Left lobe of liver (tissue), 2 donors: ENCODE data around the gene HOMER2. TPM values are rescaled to one million over a fixed set of nuclear protein-coding genes. Genes with fewer than 3 reads are reported as not detected.
"Not testable (repeated sequence)": the region's sequence is repeated elsewhere in the genome, so short reads cannot be mapped to it uniquely, and the experiment has no call there.

Experiments used
- ATAC-seq: fragments of 200-7000 bp; cut with Tn5 transposase; one replicate; pipeline ENCODE4 v1.9.1; 2020; ENCODE audit warnings: mild to moderate bottlenecking, moderate library complexity
- DNase-seq: peaks from one replicate; pipeline ENCODE4 v3.0.0-alpha.2; 2020; ENCODE audit warnings: low spot score
- total RNA-seq: library from RNA; stranded (reverse); gene quantifications from one replicate; pipeline ENCODE4 v1.2.1, GENCODE V29; 2021
- donor health status: DM: no; HTN: no; CAD: no; lungs with moderate emphysema.
- donor health status: DM: no; HTN: yes; CAD: no.

Gene HOMER2
- total RNA-seq, 1 donor from 2014 or later: 61.3 TPM

DNA sequence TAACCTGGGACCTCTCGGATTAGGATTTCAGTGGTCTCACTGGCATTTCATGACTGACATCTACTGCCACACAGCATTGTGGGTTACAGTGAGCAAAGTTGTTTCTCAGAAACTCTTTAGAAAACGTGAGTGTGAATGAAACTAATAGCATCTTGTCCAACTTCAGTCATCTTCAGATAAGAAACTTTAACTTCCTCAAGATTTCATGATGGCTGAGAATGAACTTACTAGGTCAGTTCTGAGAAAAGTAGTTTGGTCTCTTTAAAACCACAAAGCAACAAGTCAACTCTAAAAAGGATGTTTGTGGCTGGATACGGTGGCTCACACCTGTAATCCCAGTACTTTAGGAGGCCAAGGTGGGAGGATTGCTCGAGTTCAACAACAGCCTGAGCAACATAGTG is 14.2 kb upstream of the HOMER2 start:
- ATAC-seq (no peak), DNase-seq (no peak)

DNA sequence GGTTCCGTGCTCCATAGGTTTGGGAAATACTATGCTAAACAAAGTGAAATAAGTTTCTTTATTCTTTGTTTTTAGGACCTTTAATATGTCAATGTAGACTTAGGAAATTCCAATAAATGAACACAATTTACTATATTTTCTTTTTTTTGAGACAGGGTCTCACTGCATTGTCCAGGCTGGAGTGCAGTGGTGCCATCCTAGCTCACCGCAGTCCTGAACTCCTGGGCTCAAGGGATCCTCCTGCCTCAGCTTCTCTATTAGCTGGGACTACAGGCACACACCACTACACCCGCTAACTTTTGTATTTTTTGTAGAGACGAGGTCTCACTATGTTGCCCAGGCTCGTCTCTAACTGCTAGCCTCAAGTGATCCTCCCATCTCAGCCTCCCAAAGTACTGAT is 12.4 kb upstream of the HOMER2 start:
- ATAC-seq (no peak), DNase-seq (no peak)

DNA sequence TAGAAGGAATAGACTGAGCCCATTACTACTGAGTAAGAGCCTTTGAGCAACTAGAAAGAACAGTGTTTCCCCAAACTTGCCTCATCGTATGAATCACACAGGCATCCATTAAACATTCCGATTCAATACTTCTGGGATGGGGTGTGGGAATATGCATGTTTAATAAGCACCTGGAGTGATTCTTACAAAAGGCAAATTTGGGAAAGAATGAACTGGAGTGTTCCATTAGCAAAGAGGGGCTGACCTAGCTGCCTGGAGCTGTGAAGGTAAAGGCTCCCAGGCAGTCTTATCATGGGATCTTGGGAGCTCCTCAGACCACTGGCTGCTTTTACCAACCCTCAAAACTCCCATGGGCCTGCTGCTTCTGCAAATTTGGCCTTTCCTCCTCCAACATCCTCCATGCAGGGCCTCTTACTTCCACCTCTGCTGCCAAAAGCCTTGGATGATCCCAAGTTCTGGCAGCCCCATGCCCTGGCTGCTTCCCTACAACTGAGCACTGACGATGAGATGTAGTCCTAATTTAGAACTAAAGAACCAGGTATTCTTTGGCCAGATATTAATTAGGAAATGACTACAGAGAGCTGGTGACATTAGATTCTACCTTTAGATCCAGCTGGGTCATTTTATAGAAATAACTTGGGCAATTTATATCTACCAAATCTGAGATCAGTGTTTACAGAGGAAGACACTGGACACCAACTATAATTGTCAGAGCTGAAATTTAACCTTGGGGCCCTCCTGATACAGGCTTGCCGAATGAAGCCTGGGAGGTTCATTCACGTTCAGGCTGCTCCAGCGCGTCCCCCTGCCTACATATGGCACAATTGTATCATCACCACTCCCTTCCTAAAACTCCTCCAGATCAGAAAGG is 11.2 kb upstream of the HOMER2 start:
- ATAC-seq: no peak
- DNase-seq: no peak

DNA sequence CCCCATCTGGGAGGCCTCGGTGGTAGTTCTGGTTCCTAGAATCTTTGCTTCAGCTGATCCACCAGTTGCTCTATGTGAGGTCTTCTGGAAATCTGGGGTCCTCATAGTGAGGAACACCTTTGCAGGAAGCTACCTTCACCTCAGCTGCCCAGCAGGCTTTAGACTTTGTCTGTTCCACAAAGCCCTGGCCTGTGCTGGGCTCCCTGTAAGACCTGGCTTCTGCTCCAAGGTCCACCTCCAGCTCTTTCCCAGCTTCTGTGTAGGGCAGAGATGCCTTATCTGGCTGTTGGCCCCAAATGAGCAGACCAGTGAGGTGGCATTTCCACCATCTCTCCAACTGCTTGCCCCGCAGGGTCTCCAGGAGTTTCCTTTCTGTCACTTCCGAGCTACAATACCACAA is 8.2 kb upstream of the HOMER2 start:
- peak; percentile 67 for ATAC-seq
- DNase-seq: no peak

DNA sequence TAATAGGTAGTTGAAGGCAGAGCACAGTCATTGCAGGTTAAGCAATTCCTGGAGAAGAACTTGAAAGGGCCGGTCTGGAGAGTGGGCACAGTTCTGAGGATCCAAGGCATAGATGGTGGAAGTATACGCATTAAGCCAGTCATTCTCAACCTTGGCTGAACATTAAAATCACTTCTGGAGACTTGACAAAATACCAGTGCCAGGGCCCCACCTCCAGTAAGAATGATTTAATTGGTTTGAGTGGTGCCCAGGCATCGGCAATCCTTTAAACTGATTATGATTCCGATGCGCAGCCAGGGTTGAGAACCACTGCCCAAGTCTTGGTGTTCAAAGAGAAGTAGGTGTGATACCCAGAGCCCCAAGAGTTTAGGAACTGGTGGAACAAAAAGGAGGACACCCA is 6.9 kb upstream of the HOMER2 start:
- DNase-seq: no peak
- ATAC-seq: no peak

DNA sequence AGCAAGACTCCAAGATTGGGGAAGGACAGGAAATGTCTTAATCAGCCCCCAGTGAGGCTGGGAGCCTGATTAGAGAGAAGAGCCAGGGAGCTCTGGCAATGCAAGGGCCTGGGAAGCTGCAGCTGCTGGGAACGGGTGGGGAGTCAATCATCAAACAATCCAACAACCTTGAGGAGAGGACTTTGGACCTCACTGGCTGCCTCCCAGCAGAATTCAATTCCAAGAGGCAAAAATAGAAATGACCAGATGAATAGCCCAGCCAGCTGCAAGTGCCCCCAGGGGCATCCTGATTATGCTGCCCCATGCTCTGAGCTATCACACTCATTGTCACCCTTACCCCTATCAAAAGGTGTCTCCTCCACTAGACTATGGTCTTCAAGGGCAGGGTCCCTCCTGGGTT is 6.1 kb upstream of the HOMER2 start:
- ATAC-seq: peak; percentile 75
- peak; percentile 53 for DNase-seq

DNA sequence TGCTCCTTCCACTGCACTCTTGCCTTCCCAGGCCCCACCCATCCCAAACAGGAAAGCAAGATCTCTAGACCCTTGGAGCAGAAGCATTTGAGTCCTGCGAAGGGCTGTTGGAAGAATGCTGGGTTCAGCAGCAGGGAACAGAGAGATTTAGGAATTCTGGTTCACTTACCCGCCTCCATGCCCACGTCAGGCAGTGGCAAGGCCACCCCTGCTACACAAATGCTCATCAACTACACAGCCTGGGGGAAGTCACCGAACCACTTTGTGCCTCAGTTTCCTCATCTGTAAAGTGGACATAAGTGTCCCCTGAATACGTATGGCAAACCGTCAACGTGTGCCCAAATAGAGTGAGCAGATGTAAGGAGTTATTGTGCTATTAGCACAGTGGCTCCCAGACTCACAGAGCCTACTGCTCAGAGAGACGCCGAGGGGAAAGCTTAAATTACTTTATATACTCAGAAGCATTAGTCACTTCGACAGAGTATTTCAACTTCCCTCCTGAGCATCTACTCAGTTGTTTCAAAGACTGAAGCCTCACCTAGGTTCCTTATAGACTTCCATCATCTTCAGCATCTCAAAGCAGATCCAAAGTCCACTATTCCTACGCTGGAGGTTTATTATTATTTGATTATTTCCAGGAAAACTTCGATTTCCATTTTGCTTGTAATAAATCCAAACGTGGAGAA is 905 bp downstream of the HOMER2 start:
- DNase-seq (no peak), ATAC-seq (peak; percentile 10)

DNA sequence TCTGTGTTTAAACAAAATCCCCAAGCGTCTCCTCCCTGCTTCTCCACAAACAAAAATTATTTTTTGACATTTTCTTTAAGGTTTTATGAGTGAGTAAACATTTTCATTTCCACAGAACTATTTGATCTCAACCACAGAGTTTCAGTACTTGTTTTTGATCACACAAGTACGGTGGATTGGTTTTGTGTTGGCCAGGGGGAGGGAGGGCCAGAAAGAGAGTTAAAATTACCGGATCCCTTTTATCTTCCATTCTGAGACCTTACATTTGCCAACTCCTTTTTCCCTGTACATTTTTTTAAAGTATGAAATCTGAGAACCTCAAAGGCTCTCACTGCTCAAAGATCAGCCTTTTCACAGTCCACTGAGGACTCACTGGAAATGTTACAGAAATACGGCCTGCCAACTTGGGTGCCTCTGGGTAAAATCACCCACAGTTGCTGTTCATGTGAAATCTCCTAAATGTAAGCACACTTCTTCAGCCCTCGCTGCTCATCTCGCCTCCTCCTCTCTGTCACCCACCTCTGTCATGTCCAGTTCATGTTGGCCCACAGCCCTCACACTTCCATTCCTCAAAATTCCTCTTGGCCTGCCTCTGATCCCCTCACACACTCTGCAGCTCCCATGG is 1.7 kb downstream of the HOMER2 start:
- DNase-seq: no peak
- peak; percentile 27 for ATAC-seq

DNA sequence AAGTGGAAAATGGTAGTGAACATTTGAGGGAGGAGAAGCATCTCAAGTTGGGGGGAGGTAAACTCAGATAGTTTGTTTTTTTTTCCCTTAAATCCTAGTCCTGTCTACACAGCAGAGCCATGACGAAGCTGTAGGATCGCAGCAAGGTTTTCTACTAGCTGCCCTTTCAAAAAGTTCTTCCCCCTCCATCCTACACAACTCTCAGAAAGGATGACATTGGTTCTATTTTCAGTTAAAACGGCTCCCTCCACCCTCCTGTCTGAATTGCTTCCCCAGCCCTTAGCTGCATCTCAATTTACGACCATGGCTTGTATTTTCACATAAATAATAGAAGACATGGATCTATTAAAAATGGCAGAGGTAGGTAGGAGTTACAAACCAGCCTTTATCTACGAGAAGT is 2.2 kb downstream of the HOMER2 start:
- ATAC-seq (no peak), DNase-seq (no peak)

DNA sequence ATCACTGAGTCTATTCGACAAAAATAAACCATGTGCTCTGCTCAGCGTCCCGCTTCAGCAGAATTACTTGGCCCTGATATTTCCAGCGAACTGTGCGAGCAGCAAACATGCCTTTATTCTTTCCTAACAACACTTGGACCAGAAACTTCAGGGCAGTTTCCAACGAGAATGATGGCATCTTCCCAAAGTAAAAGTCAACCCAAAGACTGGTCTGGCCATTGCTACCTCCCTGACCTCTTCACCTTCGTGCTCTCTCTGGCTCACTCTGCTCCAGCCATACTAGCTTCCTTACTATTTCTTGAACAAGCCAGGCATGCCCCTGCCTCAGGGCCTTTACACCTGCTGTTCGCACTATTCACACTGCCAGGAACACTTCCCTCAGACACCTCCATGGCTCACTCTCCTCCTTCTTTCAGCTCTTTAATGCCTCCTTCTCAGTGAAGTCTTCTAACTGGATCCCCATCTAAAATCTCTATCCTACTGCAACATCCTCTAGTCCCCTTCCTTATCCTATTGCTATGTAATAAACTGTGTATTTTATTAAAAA is 6.3 kb downstream of the HOMER2 start:
- ATAC-seq (peak; percentile 65), DNase-seq (no peak)

DNA sequence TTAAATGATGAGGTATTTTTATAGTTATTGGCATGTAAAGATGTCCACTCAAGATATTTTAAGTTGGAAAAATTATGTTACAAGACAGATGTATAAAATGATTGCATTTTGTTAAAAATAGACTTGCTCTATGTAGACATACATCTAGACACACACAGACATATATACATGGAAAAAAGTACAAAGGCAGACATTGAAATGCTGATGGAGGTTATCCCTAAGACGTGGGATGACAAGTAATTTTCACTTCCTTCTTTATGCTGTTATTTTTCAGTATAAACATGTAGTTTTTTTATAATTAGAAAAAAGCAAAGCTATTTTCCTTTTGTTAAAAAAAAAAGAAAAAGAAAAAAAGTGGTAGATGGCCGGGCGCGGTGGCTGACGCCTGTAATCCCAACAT is 7.2 kb downstream of the HOMER2 start:
- DNase-seq: no peak
- ATAC-seq: no peak

DNA sequence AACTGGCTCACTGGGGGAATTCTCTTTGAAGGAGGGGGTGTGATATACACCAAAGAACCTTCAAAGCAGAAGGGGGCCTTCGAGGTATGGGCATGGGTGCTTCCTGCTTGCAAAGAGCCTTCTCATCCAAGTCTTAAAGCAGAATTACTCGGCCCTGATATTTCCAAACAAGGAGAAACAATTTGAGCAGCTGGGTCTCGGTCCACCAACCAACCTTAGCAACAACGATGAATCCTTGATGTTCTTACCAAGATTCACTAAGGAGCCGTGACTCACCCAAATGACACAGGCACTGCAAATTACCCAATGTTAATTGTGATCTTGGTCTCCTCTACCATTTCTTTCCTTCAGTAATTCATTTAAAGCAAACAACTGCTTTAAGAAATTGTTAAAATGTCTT is 7.7 kb downstream of the HOMER2 start:
- DNase-seq: no peak
- ATAC-seq: no peak

DNA sequence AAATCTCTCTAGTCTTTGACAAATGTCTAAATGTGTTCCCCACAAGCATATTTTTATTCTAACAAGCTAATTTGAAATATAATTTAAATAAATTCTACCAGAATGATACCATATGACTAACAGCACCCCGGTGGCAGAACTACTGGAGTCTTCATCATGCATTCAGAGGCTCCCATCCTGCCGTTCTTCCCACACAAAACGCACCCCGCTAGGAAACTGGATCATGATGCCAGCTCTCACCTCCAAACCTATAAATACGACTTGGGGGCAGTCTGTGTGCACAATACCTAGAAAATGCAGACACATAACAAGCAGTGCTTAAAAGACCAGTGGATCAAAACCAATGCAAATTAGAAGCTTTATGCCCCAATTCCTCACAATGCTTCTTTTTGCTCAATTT is 8.5 kb downstream of the HOMER2 start:
- no peak for DNase-seq

DNA sequence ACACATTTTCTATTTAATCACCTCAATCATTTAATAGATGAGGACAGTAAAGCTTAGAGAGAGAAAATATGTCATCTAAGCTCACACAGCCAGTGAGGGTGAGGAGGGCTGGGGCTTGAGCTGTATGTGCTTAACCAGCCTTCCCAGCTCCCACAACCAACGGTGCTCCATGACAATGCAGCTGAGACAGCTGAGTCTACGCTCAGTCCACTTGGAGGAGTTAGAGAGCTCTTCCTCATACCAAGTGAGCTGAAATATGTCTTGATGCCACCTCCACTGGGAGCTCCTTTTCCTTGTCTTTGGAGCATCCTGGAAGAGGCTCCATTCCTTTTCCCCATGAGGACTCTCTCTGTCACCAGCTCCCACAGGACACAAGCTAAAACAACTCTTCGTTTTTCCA is 9.3 kb downstream of the HOMER2 start:
- no peak for DNase-seq
- ATAC-seq: peak; percentile 28

More for the DNA sequence above, 8.5 kb downstream of the HOMER2 start:
- no peak for ATAC-seq

DNA sequence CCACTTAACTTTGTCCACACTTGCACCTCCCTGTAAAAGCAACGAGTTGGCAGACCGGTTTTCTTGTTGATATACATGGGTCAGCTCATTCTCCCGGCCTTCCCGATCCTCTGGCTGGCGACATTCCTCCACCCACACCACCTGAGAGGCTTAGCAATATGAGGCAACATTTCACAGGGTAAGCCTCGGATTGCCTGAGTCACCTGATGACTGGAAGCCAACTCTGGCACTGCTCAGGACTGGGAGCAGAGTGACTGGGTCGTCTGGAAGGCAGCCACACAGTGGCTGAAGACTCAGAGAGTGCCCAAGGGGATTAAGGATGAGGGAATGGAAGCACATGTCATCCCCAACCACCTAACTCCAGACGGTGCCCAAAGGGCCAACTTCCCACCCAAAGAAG is 9.8 kb downstream of the HOMER2 start:
- peak; percentile 89 for ATAC-seq
- DNase-seq: peak; percentile 81

DNA sequence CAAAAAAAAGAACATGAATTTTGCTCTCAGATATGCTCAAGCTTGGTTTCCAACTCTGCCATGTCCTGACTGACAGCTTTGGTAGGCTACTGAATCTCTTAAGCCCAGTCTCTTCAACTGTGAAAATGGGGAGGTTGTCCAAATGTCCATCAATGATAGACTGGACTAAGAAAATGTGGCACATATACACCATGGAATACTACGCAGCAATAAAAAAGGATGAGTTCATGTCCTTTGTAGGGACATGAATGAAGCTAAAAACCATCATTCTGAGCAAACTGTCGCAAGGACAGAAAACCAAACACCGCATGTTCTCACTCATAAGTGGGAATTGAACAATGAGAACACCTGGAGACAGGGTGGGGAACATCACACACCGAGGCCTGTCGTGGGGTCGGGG is 12.8 kb downstream of the HOMER2 start:
- not testable (repeated sequence) for DNase-seq, ATAC-seq

DNA sequence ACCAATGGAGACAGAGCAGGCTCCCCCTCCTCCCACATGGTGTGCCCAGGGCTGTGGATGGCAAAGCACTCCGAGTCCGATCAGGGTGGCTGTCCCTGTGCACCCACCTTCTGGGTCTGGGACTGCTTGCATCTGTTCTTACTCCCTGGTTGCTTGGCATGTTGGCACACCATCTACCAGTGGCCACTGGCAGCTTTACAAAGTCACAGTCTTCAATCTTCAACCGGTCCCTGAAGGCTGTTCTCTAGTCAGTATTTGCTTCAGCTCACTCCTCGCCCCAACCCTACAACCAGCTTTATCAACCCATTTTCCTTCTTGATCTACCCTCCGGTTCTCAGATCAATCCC is 14.8 kb downstream of the HOMER2 start:
- ATAC-seq (no peak), DNase-seq (no peak)

DNA sequence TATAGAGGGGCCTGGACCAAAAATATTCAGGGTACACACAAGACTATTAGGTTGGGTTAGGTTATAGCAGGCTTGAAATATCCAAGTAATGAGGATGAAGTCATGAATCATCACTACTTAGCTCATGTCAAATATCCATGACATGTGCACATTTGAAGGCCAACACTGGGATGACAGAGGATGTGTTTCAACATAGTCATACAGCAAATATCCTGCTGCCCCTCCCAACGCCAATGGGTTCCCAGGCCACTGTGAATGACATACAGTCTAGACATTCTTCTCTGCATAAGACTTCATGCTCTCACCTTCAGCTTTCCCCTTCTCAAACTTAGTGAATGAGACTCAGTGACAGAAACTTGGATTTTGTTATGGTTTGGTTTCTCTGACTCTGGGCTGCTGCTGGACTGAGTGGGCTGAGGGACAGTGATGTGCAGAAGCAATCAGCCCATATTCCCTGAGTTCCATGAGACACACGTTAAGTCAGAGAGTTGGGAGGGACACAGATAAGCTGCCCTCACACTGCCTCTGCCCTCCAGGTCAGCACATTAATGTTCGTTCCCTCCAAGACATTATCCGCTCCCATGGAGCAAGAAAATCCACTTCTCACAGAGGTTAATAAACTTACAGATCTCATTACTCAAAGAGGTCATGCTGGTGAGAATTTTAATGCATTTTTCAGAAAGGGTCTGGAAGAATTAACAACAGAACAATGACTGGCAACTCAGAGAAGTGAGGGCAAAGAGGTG is 15.4 kb downstream of the HOMER2 start:
- no peak for DNase-seq
- ATAC-seq: peak; percentile 51

DNA sequence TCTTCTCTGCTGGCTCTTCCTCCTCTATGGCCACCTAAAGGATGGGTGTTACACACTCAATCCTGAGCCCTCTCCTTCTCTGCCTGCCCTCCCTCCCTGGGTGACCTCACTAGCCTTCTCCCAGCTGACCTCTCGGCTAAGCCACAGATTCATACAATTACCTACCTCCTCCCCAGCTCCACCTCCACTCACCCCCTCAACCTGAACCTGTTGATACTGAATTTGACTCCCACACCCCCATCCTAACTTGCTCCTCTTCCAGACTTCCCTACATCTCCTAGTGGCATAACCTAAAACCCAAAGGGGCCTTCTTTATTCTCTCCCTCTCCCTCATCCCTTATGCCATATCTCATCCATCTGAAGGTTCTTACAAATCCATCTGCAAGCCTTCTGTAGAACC is 17.1 kb downstream of the HOMER2 start:
- DNase-seq: no peak
- ATAC-seq: no peak

DNA sequence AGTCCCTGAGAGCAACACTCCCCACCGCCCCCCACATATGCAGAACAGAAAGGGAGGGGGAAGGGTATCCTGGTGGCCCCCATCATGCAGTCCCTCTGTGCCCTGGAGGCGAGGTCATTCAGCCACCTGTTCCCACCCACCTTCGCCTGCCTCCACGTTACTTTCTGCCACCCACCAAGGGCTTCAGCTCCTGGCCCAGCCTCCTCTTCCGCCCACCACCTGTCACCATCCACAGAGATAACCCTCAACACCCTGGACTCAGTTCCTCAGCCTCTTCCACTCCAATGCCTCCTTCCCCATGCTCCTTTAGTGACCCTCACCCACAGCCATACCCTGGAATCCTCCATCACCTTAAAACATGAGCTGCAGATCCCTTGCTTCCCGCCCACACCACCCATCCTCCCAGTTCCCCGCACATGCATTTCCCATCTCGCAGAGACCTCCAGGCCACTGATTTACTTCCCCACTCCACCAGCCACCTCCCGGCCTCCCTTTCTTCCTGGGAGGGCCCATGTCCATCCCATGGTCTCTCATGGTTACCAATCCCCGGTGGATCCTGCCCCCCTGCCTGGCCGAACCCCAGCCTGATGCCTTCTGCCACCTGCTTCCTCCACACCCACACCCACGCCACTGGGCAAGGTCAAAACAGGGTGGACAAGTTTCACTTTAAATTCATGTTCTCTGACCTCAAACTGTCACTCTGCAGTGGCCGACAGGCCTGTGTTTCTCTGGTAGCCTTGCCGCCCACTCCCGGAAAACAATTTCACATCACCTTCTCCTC is 18.2 kb downstream of the HOMER2 start:
- no peak for ATAC-seq
- no peak for DNase-seq
